SK-N-MC (cell line): ENCODE data around the gene MARCOL.

Source experiments
- EZH2 ChIP-seq: fragments of 200-600 bp; sonication (generic); IDR thresholded peaks from one replicate; pipeline ENCODE4 v1.6.1; 2017; ENCODE audit warnings: antibody characterized with exemption
- POLR2AphosphoS5 ChIP-seq: IDR thresholded peaks from 2 replicates; pipeline ENCODE4 v1.6.1; 2012; ENCODE audit warnings: mild to moderate bottlenecking, low read depth, low read length, borderline replicate concordance

DNA sequence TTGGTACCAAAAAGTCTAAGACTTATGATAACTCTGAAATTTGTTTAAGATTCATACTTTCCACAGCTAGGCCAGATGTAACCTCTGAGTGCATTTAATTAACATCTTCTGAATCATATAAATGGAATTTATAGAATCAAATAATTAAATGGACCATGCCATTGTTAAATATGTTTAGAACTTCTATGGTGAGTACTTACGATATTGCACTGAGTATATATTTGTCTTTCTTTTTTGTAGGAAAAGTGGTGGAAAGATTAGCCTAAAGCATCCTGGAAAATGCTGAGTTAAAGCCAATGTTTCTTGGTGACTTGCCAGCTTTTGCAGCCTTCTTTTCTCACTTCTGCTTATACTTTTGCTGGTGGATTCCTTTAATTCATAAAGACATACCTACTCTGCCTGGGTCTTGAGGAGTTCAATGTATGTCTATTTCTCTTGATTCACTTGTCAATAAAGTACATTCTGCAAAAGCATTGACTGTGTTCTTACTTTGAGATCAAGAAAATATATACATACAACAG lies 23.6 kb upstream of the MARCOL start:
- no peak for TF ChIP-seq EZH2
- TF ChIP-seq POLR2AphosphoS5 = no peak
